GM18858 (cell line): Measurements from ENCODE around the gene PDE8B.

Source experiments
- ATAC-seq: cut with Tn5 transposase; IDR thresholded peaks from one replicate; pipeline ENCODE4 v1.9.1; 2021; ENCODE audit not compliant: unreplicated experiment

The PDE8B gene

GRCh38 chr5:77316871-77317661 lies 106.6 kb downstream of the PDE8B start:
- ATAC-seq = no peak

GRCh38 chr5:77318060-77318459 lies 107.6 kb downstream of the PDE8B start:
- no peak for ATAC-seq

- ATAC-seq = no peak
These were observed 108.8 kb downstream of the PDE8B start for GRCh38 chr5:77319117-77319804.

GRCh38 chr5:77321793-77322394 lies 111.4 kb downstream of the PDE8B start:
- ATAC-seq = no peak

GRCh38 chr5:77322406-77322805 lies 111.9 kb downstream of the PDE8B start:
- no peak for ATAC-seq

- ATAC-seq = no peak
These were observed 115.6 kb downstream of the PDE8B start for GRCh38 chr5:77325921-77326541.

- no peak for ATAC-seq
These were observed 116.7 kb downstream of the PDE8B start for GRCh38 chr5:77326986-77327734.

- ATAC-seq = no peak
These were observed 118.6 kb downstream of the PDE8B start for GRCh38 chr5:77328930-77329647.

DNA sequence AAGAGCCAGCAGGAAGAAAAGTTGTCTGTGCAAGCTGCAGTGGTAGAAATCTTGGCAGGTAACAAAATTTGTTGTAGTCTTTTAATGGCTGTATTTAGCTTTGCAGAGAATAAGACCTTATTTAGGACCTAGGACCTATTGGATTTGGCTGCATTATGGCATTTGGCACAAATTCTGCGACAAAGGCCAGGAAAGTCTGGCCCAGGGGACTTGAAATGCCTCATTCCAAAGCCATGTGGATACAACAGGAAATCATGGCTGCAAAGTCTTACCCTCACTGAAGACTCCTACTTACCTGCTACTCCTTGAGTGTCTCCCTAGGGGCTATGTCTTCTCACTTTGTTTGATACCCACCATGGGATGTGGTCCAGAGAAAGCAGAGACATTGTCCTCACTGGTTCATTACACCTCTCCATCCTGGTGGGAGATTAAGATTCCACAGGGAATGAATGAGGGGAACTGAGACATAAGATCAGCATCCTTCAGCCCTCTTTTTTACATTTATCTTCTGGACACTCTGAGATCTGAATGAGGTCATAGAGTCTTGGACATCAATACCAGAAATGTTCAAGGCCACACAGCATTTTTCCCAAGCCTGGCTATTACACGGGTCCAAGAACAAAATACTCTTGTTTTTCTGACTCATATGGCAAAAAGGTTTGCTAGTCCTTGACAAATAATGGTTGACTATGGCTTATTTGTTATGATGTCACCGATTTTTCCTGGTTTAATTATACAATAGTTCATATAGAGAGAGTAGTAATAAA lies 119.4 kb downstream of the PDE8B start:
- ATAC-seq = no peak

DNA sequence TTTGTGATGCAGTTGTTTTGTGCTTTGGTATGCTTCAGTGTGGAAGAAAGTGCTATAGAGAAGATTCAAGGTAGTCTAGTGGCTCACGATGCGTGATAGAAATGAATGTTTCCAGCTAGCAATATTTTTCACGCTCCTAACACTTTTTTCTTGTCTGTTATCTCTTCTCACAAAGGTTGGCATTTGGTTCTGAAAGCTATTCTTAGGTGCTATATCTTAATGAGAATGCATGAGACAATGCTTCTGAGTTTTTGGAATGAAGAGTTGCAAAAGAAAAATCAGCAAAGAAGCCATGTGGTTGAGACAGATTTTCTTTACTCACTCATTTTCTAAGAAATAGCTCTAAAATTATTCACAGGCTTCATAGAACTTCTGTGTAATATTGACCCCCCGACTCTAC lies 122.6 kb downstream of the PDE8B start:
- ATAC-seq = no peak

DNA sequence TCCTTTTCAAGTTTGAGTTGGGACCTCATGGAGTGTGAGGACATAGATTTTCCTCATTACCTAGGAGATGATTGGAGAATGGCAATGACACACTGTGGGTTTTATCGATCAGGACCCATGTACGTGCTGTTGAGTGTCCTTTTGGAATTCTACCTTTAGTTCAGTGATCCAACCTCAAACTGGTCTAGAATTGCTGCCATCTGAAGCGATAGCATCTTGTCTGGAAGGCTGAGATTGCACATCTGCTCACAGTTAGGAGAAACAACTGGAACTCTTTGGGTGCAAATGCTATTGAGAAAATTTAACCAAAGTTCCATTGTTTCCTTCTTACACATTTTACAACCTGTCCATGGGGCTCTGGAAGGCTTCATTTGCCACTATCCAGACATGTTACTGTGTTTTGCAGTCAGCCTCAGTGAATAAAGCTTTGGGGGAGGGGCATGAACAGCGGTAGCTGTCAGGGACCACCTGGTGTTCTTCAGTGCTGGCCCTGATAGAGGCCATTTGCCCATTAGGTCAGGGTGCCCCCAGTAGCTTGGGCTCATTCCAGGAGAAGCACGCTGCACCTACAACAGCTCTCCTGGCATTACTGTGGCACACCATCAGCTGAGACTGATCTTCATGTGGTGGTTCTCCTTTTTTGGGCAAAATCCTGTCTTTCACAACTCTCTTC lies 123.1 kb downstream of the PDE8B start:
- no peak for ATAC-seq

DNA sequence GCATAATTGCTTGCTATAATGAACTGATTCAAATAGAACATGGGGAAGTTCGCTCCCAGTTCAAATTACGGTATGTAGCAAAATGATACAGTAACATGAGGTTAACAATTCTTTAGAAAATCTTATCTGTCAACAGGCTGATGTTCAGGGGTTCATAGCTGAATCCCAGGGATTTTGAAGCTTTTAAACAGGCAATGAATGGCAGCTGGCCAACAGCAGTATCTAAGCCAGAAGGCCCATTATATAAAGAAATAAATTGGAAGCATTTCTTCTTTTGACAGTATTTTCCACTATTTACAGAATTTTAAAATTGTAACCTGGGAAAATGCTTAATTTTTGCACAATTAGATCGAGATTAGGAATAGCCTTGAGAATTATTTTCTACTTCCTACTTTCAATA lies 126.8 kb downstream of the PDE8B start:
- ATAC-seq = no peak

GRCh38 chr5:77337686-77338085 lies 127.2 kb downstream of the PDE8B start:
- no peak for ATAC-seq

DNA sequence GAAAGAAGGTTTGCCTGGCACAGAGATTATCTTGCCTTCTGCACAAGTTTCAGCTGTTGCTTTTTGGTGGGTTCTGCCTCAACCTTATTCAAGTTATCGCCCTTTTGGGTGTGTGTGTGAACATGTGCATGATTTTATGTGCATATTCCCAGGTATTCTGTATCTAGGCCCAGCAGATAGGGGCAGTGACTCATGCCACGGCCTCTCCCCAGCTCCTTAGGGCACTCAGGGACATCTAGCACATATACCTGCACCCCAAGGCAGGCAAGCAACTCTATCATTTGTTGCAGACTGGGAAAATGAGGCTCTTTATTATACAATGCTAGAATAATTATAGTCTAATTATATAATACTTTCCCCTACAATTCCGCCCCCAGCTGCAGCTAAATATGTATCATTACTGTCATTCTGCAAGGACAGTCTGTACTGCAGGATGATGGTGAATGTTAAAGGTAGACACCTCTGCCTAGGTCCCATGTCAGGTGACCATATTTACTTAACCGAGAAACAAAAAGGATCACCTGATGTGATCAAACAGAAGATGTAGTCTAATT lies 128.9 kb downstream of the PDE8B start:
- no peak for ATAC-seq

DNA sequence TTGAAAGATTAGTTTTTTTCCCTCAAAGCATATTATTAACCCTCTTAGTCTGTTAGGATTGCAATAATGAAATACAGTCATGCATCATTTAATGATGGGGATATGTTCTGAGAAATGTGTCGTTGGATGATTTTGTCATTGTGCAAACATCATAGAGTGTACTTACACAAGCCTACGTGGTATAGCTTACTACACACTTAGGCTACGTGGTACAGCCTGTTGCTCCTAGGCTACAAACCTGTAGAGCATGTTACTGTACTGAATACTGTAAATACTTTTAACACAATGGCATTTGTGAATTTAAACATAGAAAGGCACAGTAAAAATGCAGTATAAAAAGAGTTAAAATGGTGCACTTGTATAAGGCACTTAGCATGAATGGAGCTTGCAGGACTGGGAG lies 132.7 kb downstream of the PDE8B start:
- no peak for ATAC-seq

DNA sequence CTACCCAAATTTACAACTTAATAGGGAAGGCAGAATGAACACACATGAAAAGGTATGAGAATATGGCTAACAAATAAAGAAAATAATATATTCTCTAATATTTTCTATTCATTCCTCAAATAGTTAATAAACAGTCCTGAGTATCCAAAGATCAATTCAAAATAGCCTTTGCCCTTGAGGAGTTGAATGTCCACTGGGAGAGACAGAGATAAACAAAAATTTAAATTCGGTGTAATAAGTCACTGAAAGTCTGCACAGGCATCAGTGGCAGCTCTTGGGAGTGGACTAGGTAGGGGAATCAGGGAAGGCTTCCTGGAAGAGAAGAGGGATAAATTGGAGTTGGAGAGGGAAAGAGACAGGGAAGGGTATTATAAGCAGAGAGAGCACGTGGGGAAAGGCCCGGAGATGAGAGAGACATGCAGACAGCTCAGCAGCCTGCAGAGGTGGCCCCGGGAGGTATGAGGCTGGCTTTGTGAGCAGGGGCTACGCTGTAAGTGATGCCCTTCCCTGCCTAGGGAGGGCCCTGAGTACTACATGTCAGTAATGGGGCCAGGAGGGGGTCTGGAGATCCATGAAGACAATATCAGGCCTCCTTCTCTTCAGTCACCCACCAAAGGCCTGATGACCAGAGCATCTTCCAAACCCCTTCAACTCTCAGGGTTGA lies 137.1 kb downstream of the PDE8B start:
- ATAC-seq = no peak

- ATAC-seq = no peak
These were observed 142.8 kb downstream of the PDE8B start for GRCh38 chr5:77353251-77353650.

GRCh38 chr5:77354454-77354853 lies 144.0 kb downstream of the PDE8B start:
- ATAC-seq = no peak
